ENCODE measurements around the gene BRD4.

The BRD4 gene

GRCh38 chr19:15222738-15223648 is 109.3 kb downstream of the BRD4 start:
- DNase-seq, result peak; percentile 62

DNA sequence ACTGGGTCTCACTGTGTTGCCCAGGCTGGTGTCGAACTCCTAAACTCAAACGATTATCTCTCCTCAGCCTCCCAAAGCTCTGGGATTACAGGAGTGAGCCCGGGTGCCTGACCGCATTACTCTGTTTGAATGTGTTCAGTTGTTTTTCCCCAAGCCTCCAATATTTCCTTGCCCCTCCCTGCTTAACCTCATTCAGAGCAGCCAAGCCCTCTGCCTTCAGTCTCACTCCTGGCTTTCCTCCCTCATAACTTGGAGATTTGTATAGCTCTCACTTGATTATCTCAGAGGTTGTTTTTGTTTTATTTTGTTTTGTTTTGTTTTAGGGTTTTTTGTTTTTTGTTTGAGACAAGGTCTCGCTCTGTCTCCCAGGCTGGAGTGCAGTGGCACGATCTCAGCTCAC is 111.5 kb downstream of the BRD4 start:
- DNase-seq, result no peak

- DNase-seq, result no peak
Measured at GRCh38 chr19:15218501-15218900, 113.8 kb downstream of the BRD4 start.

- DNase-seq, result no peak
Measured at GRCh38 chr19:15216363-15216762, 116.0 kb downstream of the BRD4 start.

DNA sequence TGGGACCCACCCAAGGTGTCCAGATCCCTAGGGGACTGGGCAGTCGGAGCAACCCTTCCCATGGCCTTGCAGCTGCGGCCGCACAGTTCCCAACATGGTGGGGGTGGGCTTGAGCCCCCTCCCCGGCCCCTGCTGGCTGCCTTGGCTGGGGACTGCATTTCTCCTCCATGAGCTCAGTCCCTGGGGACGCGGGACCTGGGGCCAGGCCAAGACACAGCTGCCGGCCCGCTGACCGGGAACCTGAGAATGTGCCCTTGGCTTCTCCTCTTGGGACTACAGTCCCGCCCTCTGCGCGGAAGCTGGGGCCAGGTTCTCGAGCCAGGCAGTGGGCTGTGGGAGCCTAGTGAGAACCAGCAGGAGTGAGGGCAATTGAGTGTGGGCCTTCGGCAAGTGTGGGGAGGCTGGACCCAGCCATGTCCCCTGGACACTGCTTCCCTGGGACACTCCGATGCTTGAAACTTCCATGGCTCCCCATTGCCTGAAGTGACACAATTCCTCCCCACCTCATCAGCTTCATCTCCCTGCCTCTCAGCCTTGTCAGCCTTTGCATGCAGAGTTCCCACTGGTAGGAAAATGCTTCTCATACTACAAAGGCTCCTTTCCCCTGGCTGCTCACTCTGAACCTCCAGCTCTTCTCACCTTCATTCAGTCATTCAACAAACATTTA is 118.5 kb downstream of the BRD4 start:
- no peak for DNase-seq

DNA sequence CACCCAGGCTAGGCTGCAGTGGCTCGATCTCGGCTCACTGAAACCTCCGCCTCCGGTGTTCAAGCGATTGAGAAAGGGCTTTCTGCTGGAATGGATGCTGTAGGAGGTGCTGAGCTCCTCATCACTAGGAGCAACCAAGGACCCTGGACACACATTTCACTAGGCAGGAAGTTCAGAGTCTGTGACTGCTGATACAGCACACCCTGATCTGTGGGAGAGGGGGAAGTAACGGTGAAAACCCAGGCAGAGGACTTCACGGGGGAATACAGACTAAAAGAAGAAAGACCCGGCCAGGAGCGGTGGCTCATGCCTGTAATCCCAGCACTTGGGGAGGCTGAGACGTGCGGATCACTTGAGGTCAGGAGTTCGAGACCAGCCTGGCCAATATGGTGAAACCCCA is 119.6 kb downstream of the BRD4 start:
- no peak for DNase-seq

DNA sequence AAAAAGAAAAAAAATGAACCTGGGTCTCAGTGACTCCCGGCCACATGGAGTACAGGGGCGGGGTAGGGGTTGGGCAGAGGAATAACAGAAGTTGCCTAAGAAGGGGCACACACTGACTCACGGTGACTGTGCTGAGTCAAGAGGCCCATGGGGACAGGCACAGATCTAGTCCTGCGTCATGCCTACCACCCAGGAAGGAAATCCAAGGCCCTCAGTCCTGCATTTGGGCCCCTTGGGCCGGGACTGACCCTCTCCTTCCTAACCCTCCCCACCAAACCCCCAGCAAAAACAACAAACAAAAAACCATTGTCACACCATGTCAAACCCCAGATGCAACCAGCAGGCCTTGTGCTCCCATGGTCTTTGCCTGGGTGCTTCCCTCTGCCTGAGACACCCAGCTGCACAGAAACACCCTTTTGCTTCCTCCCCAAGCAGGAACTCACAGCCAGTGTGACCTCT is 122.0 kb downstream of the BRD4 start:
- no peak for DNase-seq

DNA sequence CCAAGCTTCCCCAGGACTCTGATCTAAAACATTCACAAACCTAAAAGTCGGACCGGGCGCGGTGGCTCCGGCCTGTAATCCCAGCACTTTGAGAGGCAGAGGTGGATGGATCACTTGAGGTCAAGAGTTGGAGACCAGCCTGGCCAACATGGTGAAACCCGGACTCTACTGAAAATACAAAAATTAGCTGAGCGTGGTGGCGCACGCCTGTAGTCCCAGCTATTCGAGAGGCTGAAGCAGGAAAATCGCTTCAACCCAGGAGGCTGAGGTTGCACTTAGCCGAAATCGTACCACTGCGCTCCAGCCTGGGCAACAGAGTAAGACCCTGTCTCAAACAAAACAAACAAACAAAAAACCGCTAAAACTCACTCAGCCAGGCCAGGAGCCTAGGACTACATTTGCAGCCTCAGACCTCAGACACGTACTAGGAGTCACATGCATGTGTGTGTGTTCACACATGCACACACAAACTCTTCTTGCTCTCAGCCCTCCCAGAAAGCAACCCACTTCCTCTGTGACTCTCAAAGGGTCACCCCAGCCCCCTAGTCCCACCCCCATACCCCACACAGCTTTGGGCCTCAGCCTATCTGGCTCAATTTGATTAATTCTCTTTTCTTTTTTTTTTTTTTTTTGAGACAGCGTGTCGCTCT is 130.8 kb downstream of the BRD4 start:
- no peak for DNase-seq

DNA sequence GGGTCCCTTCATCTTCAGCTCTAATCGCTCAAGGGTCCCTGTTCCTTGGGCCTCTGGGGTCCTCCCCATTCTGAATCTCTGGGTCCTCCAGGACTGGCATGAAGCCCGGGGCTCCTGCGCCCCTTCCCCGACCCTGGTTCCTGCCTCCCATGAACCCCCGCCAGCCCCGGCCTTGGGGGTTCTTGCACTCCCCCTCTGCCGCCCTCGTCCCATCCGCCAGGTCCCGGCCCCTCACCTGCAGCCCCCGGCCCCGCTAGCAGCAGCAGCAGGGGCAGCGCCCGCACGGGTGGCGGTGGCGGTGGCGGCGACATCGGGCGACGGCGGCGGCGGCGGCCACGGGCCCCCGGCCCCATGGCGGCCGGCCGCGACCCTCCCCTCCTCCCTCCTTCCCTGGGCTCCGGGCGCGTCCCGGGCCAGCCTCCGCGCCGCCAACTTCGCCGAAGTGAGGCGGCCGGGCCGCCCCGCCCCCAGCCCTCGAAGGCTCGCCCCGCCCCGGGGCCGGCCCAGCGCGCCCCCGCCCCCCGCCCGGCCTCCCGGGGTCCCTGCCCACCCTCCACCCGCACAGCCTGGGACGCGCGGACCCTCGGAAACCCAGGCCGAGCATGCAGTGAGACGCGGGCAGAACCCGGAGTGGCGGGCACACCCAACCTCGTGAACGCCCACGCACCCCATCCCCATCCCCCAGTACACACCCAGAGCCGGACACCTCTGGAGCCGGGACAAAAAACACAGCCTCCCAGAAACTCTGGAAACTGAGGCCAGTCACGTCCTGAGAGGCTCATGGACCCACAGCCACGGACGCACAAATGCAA is 131.6 kb downstream of the BRD4 start, which contains the start of gene NOTCH3:
TSS of gene NOTCH3 (minus strand) at position 443 of the 812 bp plus-strand sequence. CDS start at position 353, 90 bp downstream.
- DNase-seq, result no peak

GRCh38 chr19:15199661-15200552 is 132.4 kb downstream of the BRD4 start:
- no peak for DNase-seq

DNA sequence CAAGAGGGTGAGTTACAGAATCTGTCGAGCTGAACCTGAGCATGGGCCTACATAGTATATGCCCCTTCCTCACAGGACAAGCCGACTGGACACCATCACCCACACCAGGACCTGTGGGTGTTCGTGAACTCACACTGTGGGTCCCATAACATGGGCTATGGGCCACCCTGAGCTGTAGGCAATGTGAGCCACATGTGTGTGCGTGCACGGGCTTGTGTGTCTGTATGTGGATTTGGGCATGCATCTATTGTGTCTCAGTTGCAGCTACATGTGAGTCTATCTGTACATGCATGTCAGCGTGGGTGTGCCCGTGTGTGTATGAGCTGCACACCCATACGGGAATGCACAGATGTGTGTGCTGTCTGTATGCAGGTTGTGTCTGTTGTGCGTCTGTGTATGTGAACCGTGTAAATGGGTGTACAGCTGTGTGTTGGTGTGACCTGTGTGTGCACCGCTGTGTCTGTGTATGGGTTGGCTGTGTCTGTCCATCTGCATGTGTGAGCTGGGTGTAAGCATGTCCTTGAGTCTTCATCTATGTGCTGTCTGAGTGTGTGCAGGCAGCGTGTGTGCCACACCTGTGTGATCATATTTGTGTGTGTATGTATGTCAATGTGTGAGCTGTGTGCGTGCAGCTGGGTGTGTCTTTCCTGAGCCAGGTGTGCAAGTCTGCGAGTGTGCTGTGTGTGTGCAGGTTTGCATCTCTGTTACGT is 133.2 kb downstream of the BRD4 start:
- no peak for DNase-seq

- DNase-seq, result no peak
Measured at GRCh38 chr19:15197942-15198341, 134.4 kb downstream of the BRD4 start.

GRCh38 chr19:15197275-15197941 is 134.9 kb downstream of the BRD4 start:
- no peak for DNase-seq

GRCh38 chr19:15196360-15197005 is 135.9 kb downstream of the BRD4 start:
- no peak for DNase-seq

DNA sequence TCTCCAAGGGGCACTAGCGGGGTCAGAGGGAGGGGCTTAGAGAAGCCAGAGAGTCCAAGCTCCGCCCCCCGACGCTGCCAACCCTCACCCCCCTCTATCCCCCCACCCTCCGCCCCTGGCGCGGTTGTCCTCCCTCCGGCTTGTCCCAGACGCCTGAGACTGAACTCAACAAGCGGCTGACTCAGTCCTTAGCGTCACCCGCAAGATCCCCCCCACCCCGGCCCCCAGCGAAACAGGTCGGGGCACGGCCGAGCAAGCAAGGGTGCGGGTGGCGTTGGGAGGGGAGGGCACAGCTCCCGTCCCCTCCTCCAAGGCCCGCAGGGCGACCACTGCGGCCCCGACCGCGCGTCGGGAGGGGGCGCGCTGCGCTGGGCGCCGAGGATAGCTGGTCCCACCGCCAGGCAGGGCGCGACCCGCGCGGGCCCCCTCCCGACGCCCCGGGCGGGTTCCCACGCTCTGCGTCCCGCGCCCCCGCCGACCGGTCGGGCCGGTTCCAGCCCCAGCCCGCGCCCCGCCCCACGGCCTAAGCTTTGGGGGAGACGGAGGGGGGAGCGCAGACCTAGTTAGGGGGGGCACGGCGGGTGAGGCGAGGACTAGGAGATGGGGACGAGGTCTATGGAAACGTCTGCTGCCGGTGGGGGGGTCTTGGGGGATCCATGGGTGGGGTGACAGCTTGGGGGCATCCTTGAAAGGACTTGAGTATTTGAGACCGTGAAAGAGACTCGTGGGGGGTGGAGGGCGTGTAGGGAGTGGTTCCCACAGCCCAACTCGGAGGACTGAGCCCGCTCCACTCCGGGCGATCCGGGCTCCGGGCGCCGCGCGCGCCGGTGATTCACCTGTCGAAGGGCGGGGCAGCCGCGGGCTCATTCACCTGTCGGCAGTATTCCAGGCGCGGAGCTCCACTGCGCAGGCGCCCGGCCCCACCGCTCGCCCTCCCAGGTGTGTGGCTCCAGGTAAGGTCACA is 136.7 kb downstream of the BRD4 start:
- DNase-seq, result no peak

- no peak for DNase-seq
Measured at GRCh38 chr19:15194938-15195337, 137.4 kb downstream of the BRD4 start.

DNA sequence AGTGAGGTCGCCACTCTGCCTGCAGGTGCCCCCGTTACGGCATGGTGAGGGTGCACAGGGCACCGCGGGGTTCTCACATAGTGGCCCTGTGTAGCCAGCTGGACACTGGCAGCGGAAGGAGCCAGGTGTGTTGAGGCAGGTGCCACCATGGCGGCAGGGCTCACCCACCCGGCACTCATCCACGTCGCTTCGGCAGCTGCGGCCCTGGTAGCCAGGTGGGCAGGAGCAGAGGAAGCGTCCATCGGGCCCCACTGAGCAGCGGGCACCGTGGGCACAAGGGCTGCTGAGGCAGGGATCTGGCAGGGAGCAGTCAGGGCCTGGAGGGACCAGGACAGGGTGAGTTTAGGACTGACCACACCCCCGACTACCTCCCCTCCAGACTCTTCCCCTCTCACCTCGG is 140.4 kb downstream of the BRD4 start:
- no peak for DNase-seq

- DNase-seq, result no peak
Measured at GRCh38 chr19:15191514-15191913, 140.8 kb downstream of the BRD4 start.

Measured in effector CD8-positive, alpha-beta T cell (primary cell).